ENCODE data around the gene KCNJ5.

Gene KCNJ5

DNA sequence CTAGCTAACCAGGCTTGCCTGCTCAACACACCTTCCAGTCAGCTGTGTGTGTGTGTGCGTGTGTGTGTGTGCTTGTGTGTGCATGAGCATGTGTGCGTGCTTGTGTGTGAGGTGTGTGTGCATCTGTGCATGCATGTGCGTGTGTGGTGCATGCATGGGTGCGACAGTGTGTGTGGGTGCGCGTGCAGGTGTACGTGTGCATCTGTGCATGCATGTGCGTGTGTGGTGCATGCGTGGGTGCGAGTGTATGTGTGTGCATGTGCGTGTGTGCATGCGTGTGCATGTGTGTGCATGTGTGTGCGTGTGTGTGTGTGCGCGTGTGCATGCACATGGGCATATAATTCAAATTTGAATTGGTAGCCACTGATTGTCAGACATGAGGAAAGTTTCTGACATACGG is 62.0 kb downstream of the KCNJ5 start:
- H3K4me3 ChIP-seq (replicated peaks in 1 of 2; ENCODE audit: low read depth in 2 of 2, low read length in 2 of 2): no peak overlapping the region
- TF ChIP-seq, protein P1, sequence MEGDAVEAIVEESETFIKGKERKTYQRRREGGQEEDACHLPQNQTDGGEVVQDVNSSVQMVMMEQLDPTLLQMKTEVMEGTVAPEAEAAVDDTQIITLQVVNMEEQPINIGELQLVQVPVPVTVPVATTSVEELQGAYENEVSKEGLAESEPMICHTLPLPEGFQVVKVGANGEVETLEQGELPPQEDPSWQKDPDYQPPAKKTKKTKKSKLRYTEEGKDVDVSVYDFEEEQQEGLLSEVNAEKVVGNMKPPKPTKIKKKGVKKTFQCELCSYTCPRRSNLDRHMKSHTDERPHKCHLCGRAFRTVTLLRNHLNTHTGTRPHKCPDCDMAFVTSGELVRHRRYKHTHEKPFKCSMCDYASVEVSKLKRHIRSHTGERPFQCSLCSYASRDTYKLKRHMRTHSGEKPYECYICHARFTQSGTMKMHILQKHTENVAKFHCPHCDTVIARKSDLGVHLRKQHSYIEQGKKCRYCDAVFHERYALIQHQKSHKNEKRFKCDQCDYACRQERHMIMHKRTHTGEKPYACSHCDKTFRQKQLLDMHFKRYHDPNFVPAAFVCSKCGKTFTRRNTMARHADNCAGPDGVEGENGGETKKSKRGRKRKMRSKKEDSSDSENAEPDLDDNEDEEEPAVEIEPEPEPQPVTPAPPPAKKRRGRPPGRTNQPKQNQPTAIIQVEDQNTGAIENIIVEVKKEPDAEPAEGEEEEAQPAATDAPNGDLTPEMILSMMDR (IDR thresholded peaks at IDR 0.05; ENCODE audit: low read depth, low read length): no peak
- DNase-seq (ENCODE audit: low read depth in 2 of 2): no peak

DNA sequence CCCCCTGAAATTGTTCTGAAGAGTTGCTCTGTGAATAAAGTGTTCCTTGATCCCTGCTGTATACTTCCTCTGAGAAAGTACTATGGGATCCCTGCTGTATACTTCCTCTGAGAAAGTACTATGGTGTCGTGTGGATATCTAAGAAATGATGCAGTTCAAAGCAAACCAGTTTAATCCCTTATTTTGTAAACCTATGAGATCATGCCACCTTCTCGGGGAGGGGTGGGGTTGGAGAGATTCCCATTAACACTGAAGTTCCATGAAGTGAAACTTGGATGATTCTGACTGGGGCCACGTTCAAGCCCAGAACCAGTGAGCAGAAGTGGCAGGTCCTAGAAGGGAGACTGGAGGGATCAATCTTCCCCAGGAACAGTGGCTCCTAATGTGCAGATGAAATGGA is 64.5 kb downstream of the KCNJ5 start:
- TF ChIP-seq, protein P1 (IDR thresholded peaks at IDR 0.05; ENCODE audit: low read depth, low read length): no peak
- H3K4me3 ChIP-seq (replicated peaks in 1 of 2; ENCODE audit: low read depth in 2 of 2, low read length in 2 of 2): no peak overlapping the region
- no peak for DNase-seq (ENCODE audit: low read depth in 2 of 2)

DNA sequence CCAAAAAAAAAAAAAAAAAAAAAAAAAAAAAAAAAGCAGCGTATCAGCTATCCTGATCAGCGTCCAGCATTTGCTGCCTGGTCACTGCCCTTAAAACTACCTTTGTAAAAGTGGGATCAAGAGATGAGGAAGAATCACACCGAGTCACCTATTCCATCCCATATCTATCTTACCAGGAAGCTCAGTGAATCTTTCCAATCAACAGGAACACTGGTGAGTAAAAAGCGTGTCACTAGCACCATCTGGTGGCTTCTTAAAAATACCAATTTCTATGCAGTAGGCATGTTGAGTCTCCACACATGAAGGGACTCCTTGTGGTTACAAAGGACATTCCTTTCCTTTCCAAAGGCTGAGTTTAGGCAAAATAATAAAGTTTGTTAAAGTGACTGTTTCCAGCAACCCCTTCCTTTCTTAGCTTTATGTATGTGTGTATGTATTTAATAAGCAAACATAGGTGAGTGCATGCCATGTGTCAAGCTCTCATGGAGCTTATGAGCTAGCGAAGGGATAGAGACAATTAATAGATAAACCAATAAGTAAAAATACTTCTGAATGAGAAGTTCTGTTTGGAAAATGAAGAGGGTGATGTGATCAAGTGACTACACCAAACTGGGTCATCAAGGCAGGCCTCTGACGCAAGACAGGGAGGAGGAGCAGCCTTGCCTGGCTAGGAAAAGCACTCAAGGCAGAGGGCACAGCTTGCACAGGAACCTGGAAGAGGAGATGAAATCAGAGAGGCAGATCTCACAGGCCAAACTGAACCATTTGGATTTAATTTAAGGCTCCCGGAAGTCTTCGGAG is 65.4 kb downstream of the KCNJ5 start:
- DNase-seq (ENCODE audit: low read depth in 2 of 2): peak; percentile 77 to 82
- no peak overlapping the region for H3K4me3 ChIP-seq (replicated peaks in 1 of 2; ENCODE audit: low read depth in 2 of 2, low read length in 2 of 2)
- TF ChIP-seq, protein P1 (IDR thresholded peaks at IDR 0.05; ENCODE audit: low read depth, low read length): peak; percentile 60

DNA sequence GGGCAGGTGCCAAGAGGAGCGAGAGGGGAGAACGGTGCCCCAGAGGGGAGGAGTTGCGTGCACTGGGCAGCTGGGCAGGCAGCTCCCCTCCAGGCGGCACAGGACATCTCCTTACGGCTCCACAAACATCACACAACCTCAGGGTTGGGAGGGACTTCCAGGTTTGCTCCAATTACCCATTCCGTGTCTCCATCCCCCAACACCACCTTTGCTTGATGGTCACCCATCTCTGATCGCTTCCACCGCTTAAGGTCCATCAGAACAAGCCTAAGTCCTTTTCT is 66.0 kb downstream of the KCNJ5 start:
- no peak for DNase-seq (ENCODE audit: low read depth in 2 of 2)
- H3K4me3 ChIP-seq (replicated peaks in 1 of 2; ENCODE audit: low read depth in 2 of 2, low read length in 2 of 2): no peak overlapping the region
- TF ChIP-seq, protein P1 (IDR thresholded peaks at IDR 0.05; ENCODE audit: low read depth, low read length): no peak

DNA sequence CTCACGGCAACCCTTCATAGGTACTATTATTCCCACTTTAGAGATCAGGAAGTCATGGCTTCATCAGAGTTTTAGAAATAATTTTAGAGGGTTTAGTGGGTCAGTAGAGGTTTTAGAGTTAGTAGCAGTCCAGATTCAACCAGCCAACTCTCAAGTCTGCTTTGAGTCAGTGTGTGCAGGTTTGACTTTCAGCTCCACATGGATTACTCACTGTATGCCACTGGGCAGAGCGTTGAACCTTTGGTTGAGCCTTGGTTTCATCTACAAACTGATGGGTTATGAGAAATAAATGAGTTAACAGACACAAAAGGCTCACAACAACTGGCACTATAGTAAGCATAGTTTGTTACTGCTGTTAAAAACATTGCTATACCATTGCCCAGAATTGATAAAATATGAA is 70.5 kb downstream of the KCNJ5 start:
- H3K4me3 ChIP-seq (replicated peaks in 1 of 2; ENCODE audit: low read depth in 2 of 2, low read length in 2 of 2): no peak overlapping the region
- DNase-seq (ENCODE audit: low read depth in 2 of 2): no peak
- TF ChIP-seq, protein P1 (IDR thresholded peaks at IDR 0.05; ENCODE audit: low read depth, low read length): no peak

DNA sequence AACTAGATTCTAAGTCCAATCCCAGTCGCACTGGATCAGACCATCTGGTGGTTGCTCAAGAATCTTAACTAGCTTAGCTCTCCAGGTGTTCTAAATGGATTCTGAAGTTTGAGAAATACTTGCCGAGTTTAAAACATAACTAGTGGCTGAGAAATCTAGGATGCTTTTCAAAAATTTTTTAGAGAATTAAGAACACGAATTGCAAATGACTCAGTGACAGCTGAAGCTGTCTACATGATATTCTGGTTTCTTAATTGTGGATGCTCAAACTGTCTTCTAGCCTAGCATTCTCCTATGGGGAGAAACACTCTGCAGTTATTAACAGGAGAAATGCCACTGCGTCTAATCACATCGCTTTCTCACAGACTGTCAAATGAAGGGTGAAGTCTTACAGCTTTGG is 71.7 kb downstream of the KCNJ5 start:
- no peak for DNase-seq (ENCODE audit: low read depth in 2 of 2)
- no peak overlapping the region for H3K4me3 ChIP-seq (replicated peaks in 1 of 2; ENCODE audit: low read depth in 2 of 2, low read length in 2 of 2)
- TF ChIP-seq, protein P1 (IDR thresholded peaks at IDR 0.05; ENCODE audit: low read depth, low read length): no peak
